Measurements from ENCODE around the gene MYG1. TPM values are rescaled to one million over a fixed set of nuclear protein-coding genes. Genes with fewer than 3 reads are reported as not detected.

Gene MYG1
- total RNA-seq, 2 donors from 2014 or later = 25.4 to 25.7 TPM

GRCh38 chr12:53277981-53278380, 21.5 kb upstream of the MYG1 start:
- TF ChIP-seq CTCF (IDR thresholded peaks at IDR 0.05) (no peak), POLR2A (IDR thresholded peaks at IDR 0.05) (no peak)
- H3K4me3 ChIP-seq = no peak overlapping the region
- H3K27me3 ChIP-seq = no peaks in the 10 kb centered on the region
- H3K9me3 ChIP-seq = no peaks in the 10 kb centered on the region
- 78 to 89% methylated on average over 9 of the region's 9 CpGs for WGBS, 2 donors
- ATAC-seq (no peak), DNase-seq (no peak)
- no peak overlapping the region for H3K27ac ChIP-seq
- no peaks in the 10 kb centered on the region for H3K4me1 ChIP-seq
- no peaks in the 10 kb centered on the region for H3K36me3 ChIP-seq (replicated peaks in 1 of 2; ENCODE audit: insufficient read depth in 1 of 2, low read depth in 2 of 2)
- intact Hi-C loops (cut with DNase I) = no loop called here

- H3K36me3 ChIP-seq (replicated peaks in 1 of 2; ENCODE audit: insufficient read depth in 1 of 2, low read depth in 2 of 2) = no peaks in the 10 kb centered on the region
- H3K27ac ChIP-seq = no peak overlapping the region
- no peak for DNase-seq
- TF ChIP-seq CTCF (IDR thresholded peaks at IDR 0.05) = no peak
- no peak for TF ChIP-seq POLR2A (IDR thresholded peaks at IDR 0.05)
- no peaks in the 10 kb centered on the region for H3K27me3 ChIP-seq
- H3K9me3 ChIP-seq = no peaks in the 10 kb centered on the region
- intact Hi-C loops (cut with DNase I) = no loop called here
- no peaks in the 10 kb centered on the region for H3K4me1 ChIP-seq
- H3K4me3 ChIP-seq = no peak overlapping the region
- no peak for ATAC-seq
- WGBS, 2 donors = 58 to 64% methylated on average over 2 to 3 of the region's 3 CpGs
Observed at GRCh38 chr12:53279283-53279869, 20.1 kb upstream of the MYG1 start.

- Histone ChIP-seq H3K4me3 (no peak overlapping the region), H3K27ac (no peak overlapping the region), H3K9me3 (no peaks in the 10 kb centered on the region), H3K36me3 (replicated peaks in 1 of 2; ENCODE audit: insufficient read depth in 1 of 2, low read depth in 2 of 2) (no peaks in the 10 kb centered on the region), H3K27me3 (no peaks in the 10 kb centered on the region), H3K4me1 (no peaks in the 10 kb centered on the region)
- TF ChIP-seq POLR2A (IDR thresholded peaks at IDR 0.05) = no peak
- TF ChIP-seq CTCF (IDR thresholded peaks at IDR 0.05) = no peak
- intact Hi-C loops (cut with DNase I) = no loop called here
- ATAC-seq (no peak), DNase-seq (no peak)
- WGBS, 2 donors = 79 to 83% methylated on average over 9 of the region's 9 CpGs
Observed at GRCh38 chr12:53279888-53280498, 19.5 kb upstream of the MYG1 start.

- DNase-seq = no peak
- no peak for ATAC-seq
- no peak for TF ChIP-seq CTCF (IDR thresholded peaks at IDR 0.05)
- no peak for TF ChIP-seq POLR2A (IDR thresholded peaks at IDR 0.05)
- Histone ChIP-seq H3K9me3 (no peaks in the 10 kb centered on the region), H3K27ac (no peak overlapping the region), H3K4me3 (no peak overlapping the region), H3K36me3 (replicated peaks in 1 of 2; ENCODE audit: insufficient read depth in 1 of 2, low read depth in 2 of 2) (no peaks in the 10 kb centered on the region), H3K4me1 (no peaks in the 10 kb centered on the region), H3K27me3 (no peaks in the 10 kb centered on the region)
- intact Hi-C loops (cut with DNase I) = loop anchor here (5.0 kb wide), 1 partner anchor 74 kb away; no protein-coding TSS in a partner anchor
- WGBS, 2 donors = 78 to 88% methylated on average over 6 to 9 of the region's 9 CpGs
Observed at GRCh38 chr12:53286448-53286847, 13.0 kb upstream of the MYG1 start.
